Breast epithelium (tissue), 4 donors: ENCODE results near the gene ASCC1. TPM values are rescaled to one million over a fixed set of nuclear protein-coding genes. Genes with fewer than 3 reads are reported as not detected.

ENCODE experiments used
- DNase-seq, 2 donors: peaks; one replicate each; pipeline ENCODE4 v3.0.0-alpha.2; 2019; ENCODE audit warnings: low spot score in 2 of 2
- H3K27ac ChIP-seq, 2 donors: fragments of 200-600 bp; sonication (generic) in 1 of 2; one replicate each; pipeline ENCODE4 v1.5.1; 2016 to 2019; ENCODE audit warnings: mild to moderate bottlenecking in 1 of 2
- H3K27me3 ChIP-seq, 2 donors: fragments of 200-600 bp; sonication (generic) in 1 of 2; one replicate each; pipeline versions ENCODE4 v1.5.1 to v1.6.0; 2017 to 2019; ENCODE audit warnings: control low read depth in 1 of 2, mild to moderate bottlenecking in 1 of 2
- H3K36me3 ChIP-seq: fragments of 200-600 bp; one replicate; pipeline ENCODE4 v1.5.1; 2019
- H3K4me1 ChIP-seq, 2 donors: fragments of 200-600 bp; sonication (generic); one replicate each; pipeline ENCODE4 v1.5.1; 2016 to 2019; ENCODE audit warnings: control low read depth in 1 of 2
- H3K4me3 ChIP-seq, 3 donors: fragments of 200-600 bp; sonication (generic); 1 replicate in 2 of 3; 2 replicates in 1 of 3; pipeline ENCODE4 v1.5.1; 2016 to 2019; ENCODE audit warnings: mild to moderate bottlenecking in 3 of 3, moderate library complexity in 2 of 3
- H3K9me3 ChIP-seq, 2 donors: fragments of 200-600 bp; sonication (generic) in 1 of 2; one replicate each; pipeline ENCODE4 v1.5.1; 2016 to 2019; ENCODE audit warnings: control low read depth in 1 of 2
- CTCF ChIP-seq, 3 donors: fragments of 450-650 bp; IDR thresholded peaks; one replicate each; pipeline ENCODE4 v1.5.1; 2016 to 2017; ENCODE audit warnings: antibody characterized with exemption in 3 of 3, mild to moderate bottlenecking in 3 of 3, moderate library complexity in 3 of 3
- POLR2A ChIP-seq: fragments of 450-650 bp; IDR thresholded peaks from one replicate; pipeline ENCODE4 v1.6.1; 2016; ENCODE audit warnings: antibody characterized with exemption, mild to moderate bottlenecking, moderate library complexity
- POLR2AphosphoS5 ChIP-seq, 3 donors: sonication (generic); formaldehyde crosslinking; IDR thresholded peaks; one replicate each; pipeline ENCODE4 v1.6.1; 2017; ENCODE audit warnings: antibody characterized with exemption in 3 of 3
- intact Hi-C: fragments of 100-400 bp; cut with DNase I; formaldehyde crosslinking; loops from one replicate; pipeline ENCODE4 v1.15.1; 2023; ENCODE audit warnings: low total_unique reads
- total RNA-seq, 3 donors: library from RNA; depleted of rRNA; stranded (reverse); fragments of >200 nt; gene quantifications; one replicate each; pipeline ENCODE4 v1.1.0, GENCODE V29; 2016

Gene ASCC1
- total RNA-seq, 3 donors from 2014 or later = 28.5 to 42.9 (median 29.6) TPM

GRCh38 chr10:72062832-72063702 lies 153.0 kb downstream of the ASCC1 start:
- Histone ChIP-seq H3K4me1 (no peaks in the 10 kb centered on the region), H3K36me3 (no peaks in the 10 kb centered on the region), H3K9me3 (no peaks in the 10 kb centered on the region), H3K27ac (no peak overlapping the region), H3K4me3 (no peak overlapping the region), H3K27me3 (no peaks in the 10 kb centered on the region)
- TF ChIP-seq POLR2A = no peak
- TF ChIP-seq POLR2AphosphoS5 (IDR thresholded peaks at IDR 0.05) = no peak
- no peak for TF ChIP-seq CTCF (IDR thresholded peaks at IDR 0.05)
- DNase-seq = no peak
- intact Hi-C loops = no loop called here

- Histone ChIP-seq H3K27me3 (no peaks in the 10 kb centered on the region), H3K27ac (no peak overlapping the region), H3K9me3 (no peaks in the 10 kb centered on the region), H3K36me3 (no peaks in the 10 kb centered on the region), H3K4me1 (no peaks in the 10 kb centered on the region), H3K4me3 (no peak overlapping the region)
- intact Hi-C loops = no loop called here
- no peak for TF ChIP-seq POLR2A
- no peak for TF ChIP-seq POLR2AphosphoS5 (IDR thresholded peaks at IDR 0.05)
- TF ChIP-seq CTCF (IDR thresholded peaks at IDR 0.05) = no peak
- DNase-seq = no peak
Observed at GRCh38 chr10:72062382-72062781, 153.7 kb downstream of the ASCC1 start.

DNA sequence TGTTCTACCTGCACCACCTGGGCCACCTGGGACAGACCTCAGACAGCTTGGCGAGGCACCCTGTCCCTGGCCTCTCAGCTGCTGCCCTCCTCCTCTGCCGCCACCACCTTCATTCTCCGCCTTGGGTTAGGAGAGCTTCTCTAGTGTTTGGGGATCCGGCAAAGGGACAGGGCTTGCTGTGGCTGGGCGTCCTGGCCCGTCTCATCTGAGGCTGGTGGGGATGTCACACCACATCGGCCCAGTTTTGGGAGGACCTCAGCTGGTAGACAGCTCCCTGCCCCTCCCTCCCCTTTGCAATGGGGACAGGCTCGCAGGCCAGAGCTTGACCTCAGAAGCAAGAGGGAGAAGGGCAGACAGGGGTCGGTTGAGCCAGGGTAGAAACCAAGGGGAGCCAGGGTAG lies 154.1 kb downstream of the ASCC1 start:
- no peak for DNase-seq
- intact Hi-C loops = no loop called here
- TF ChIP-seq POLR2AphosphoS5 (IDR thresholded peaks at IDR 0.05) = no peak
- H3K36me3 ChIP-seq = no peaks in the 10 kb centered on the region
- no peak overlapping the region for H3K27ac ChIP-seq
- no peak overlapping the region for H3K4me3 ChIP-seq
- no peaks in the 10 kb centered on the region for H3K9me3 ChIP-seq
- no peaks in the 10 kb centered on the region for H3K4me1 ChIP-seq
- no peaks in the 10 kb centered on the region for H3K27me3 ChIP-seq

- H3K27ac ChIP-seq = no peak overlapping the region
- no peaks in the 10 kb centered on the region for H3K36me3 ChIP-seq
- H3K27me3 ChIP-seq = no peaks in the 10 kb centered on the region
- TF ChIP-seq CTCF (IDR thresholded peaks at IDR 0.05) (no peak), POLR2AphosphoS5 (IDR thresholded peaks at IDR 0.05) (no peak), POLR2A (no peak)
- H3K4me1 ChIP-seq = no peaks in the 10 kb centered on the region
- intact Hi-C loops = no loop called here
- no peak overlapping the region for H3K4me3 ChIP-seq
- no peak for DNase-seq
- no peaks in the 10 kb centered on the region for H3K9me3 ChIP-seq
Observed at GRCh38 chr10:72061491-72061890, 154.6 kb downstream of the ASCC1 start.

DNA sequence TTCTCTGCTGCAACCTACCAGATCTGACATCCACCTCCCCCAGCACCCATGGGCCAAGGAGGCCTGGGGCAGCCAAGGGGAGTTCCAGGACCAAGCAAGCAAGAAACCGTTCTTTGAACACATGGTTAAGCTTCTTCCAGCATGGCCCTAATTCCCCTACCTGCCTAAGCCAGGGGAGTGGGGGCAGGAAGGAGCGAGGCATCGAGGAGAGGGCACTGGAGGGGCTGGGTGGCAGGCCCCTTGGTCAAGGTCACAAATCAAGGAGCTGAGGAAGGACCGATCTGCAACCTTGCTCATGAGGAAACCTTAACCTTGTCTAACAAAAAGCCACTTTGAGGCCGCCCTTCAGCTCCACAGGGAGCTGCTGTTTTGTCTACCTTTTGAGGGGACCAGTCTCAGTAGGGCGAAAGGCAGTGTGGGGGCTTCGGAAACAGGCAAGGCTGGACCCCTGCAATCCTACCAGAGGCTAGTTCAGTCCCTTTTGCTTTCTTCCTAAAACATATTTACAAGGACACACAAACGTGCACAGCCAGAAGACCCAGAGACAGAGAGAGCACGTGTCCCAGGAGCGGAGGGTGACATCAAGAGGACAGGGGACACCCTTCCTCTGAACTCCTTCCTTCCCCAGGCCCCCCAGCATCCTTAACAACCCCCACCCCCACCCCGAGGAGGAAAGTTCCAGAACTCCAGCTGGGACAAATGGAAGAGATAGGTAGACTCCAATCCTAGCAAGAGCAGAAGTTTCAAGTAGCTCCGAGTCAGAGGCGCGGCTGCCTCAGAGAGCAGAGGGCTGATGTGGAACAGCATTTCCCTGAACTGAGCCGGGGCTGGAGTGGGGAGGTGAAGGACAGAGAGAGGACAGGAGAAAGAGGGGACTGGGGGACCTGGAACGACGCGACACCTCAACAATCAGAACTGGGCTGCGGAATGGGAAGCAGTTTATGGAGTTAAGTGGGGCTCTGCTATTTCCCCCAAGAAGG lies 155.9 kb downstream of the ASCC1 start:
- DNase-seq = no peak
- intact Hi-C loops = loop anchor here (10.0 kb wide), 1 partner anchor 275 kb away; no protein-coding TSS in a partner anchor

More for the DNA sequence above, 155.9 kb downstream of the ASCC1 start:
- Histone ChIP-seq H3K36me3 (no peaks in the 10 kb centered on the region), H3K27me3 (no peaks in the 10 kb centered on the region), H3K27ac (no peak overlapping the region), H3K4me3 (no peak overlapping the region), H3K9me3 (no peaks in the 10 kb centered on the region), H3K4me1 (no peaks in the 10 kb centered on the region)
- TF ChIP-seq POLR2AphosphoS5 (IDR thresholded peaks at IDR 0.05) (no peak), POLR2A (no peak), CTCF (IDR thresholded peaks at IDR 0.05) (no peak)
